ENCODE measurements around the gene FBN1. TPM values are rescaled to one million over a fixed set of nuclear protein-coding genes. Genes with fewer than 3 reads are reported as not detected.

FBN1 gene
- total and polyA plus RNA-seq, 7 donors = 7.7 to 40.6 (median 16.4) TPM

DNA sequence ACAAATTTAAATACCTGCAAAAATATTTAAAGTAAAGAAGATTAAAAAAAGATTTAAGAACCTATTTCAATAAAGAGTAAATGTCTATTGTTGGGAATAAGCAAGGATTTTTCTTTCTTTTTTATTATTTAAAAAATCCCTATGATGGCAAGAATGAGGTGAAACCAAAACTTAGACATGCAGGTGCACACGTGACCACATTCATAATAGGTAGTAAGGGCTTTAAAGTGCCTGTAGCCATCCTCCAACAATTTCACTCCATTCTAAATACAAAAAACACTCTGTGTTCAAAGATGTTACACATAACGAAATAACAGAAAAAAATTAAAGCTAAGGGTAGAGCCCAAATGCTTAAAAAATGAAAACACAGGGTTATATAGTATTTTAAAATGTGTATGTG, 74.0 kb downstream of the FBN1 start:
- Histone ChIP-seq H3K27ac (no peak overlapping the region), H3K27me3 (ENCODE audit: insufficient read depth in 3 of 3, low read length in 2 of 3) (no peaks in the 10 kb centered on the region), H3K36me3 (ENCODE audit: insufficient read depth in 1 of 2, low read depth in 1 of 2) (no peaks in the 10 kb centered on the region), H3K4me1 (no peaks in the 10 kb centered on the region), H3K4me3 (no peak overlapping the region), H3K9me3 (no peaks in the 10 kb centered on the region)
- intact Hi-C loops (cut with DNase I) = loop anchor here in 1 of 2 donors (5.0 kb wide), 1 partner anchor 49 kb away; no protein-coding TSS in a partner anchor
- ATAC-seq (no peak), DNase-seq (no peak)
- TF ChIP-seq, protein P1, sequence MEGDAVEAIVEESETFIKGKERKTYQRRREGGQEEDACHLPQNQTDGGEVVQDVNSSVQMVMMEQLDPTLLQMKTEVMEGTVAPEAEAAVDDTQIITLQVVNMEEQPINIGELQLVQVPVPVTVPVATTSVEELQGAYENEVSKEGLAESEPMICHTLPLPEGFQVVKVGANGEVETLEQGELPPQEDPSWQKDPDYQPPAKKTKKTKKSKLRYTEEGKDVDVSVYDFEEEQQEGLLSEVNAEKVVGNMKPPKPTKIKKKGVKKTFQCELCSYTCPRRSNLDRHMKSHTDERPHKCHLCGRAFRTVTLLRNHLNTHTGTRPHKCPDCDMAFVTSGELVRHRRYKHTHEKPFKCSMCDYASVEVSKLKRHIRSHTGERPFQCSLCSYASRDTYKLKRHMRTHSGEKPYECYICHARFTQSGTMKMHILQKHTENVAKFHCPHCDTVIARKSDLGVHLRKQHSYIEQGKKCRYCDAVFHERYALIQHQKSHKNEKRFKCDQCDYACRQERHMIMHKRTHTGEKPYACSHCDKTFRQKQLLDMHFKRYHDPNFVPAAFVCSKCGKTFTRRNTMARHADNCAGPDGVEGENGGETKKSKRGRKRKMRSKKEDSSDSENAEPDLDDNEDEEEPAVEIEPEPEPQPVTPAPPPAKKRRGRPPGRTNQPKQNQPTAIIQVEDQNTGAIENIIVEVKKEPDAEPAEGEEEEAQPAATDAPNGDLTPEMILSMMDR (IDR thresholded peaks at IDR 0.05) = no peak
- WGBS, 3 donors = 93 to 94% (median 94%) methylated on average over 2 of the region's 2 CpGs

DNA sequence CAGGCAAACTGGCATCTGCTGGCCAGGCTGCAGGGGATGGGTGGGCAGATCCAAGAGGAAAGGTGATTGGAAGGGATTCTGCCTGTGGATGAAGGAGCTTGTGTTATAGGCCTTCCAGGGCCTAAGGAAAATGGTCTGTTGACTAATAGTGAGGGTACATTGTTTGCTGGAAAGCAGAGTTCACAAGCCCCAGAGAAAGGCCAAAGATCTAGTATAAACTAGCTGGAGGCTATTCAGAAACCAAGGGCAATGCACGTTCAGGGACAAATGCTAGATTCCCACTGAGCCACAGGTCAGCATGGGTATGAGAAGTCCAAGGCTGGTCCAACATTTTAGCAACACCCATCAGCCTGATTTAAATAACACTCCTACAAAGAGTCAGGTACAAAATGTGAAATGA, 74.7 kb downstream of the FBN1 start:
- no peaks in the 10 kb centered on the region for H3K27me3 ChIP-seq (ENCODE audit: insufficient read depth in 3 of 3, low read length in 2 of 3)
- no peak for DNase-seq
- intact Hi-C loops (cut with DNase I) = loop anchor here in 1 of 2 donors (5.0 kb wide), 1 partner anchor 49 kb away; no protein-coding TSS in a partner anchor
- no peak for ATAC-seq
- TF ChIP-seq, protein P1 (IDR thresholded peaks at IDR 0.05) = no peak
- no peak overlapping the region for H3K4me3 ChIP-seq
- no peaks in the 10 kb centered on the region for H3K36me3 ChIP-seq (ENCODE audit: insufficient read depth in 1 of 2, low read depth in 1 of 2)
- 53 to 79% (median 72%) methylated on average over 1 of the region's 1 CpG for WGBS, 3 donors
- H3K9me3 ChIP-seq = no peaks in the 10 kb centered on the region
- H3K4me1 ChIP-seq = no peaks in the 10 kb centered on the region
- no peak overlapping the region for H3K27ac ChIP-seq

DNA sequence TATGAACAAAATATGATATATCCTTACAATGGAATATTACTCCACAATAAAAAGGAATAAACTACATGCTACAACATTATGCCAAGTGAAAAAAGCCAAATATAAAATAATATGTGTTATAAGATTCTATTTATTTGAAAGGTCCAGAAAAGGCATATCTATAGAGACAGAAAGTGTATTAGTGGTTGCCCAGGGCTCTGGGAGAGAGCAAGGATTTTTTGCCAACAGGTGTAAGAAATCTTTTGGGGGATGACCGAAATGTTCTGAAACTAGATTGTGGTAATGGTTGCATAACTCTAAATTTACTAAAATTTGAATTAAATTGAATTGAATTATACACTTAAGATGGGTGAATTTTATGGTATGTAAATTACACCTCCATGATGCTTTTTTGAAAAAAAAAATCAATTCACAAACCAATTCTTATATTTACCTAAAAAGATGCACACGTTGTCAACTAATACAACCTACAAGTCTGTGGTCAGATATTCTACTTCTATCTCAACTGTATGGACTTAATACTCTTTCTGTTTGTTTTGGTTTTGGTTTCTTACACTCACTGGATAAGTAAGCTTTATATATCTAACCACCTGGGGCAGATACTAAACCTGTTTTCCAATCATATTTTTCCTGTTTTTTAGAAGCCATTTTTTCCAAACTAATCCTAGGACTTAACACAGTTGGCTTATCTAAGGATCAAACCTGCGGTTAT, 75.8 kb downstream of the FBN1 start:
- Histone ChIP-seq H3K36me3 (ENCODE audit: insufficient read depth in 1 of 2, low read depth in 1 of 2) (no peaks in the 10 kb centered on the region), H3K27ac (no peak overlapping the region), H3K4me3 (no peak overlapping the region), H3K9me3 (no peaks in the 10 kb centered on the region), H3K4me1 (no peaks in the 10 kb centered on the region), H3K27me3 (ENCODE audit: insufficient read depth in 3 of 3, low read length in 2 of 3) (no peaks in the 10 kb centered on the region)
- intact Hi-C loops (cut with DNase I) = loop anchor here (5.0 to 10.0 kb wide), 2 partner anchors 47 to 545 kb away; no protein-coding TSS in a partner anchor
- DNase-seq (no peak), ATAC-seq (no peak)
- 77 to 93% (median 91%) methylated on average over 3 of the region's 3 CpGs for WGBS, 3 donors
- TF ChIP-seq, protein P1 (IDR thresholded peaks at IDR 0.05) = no peak

DNA sequence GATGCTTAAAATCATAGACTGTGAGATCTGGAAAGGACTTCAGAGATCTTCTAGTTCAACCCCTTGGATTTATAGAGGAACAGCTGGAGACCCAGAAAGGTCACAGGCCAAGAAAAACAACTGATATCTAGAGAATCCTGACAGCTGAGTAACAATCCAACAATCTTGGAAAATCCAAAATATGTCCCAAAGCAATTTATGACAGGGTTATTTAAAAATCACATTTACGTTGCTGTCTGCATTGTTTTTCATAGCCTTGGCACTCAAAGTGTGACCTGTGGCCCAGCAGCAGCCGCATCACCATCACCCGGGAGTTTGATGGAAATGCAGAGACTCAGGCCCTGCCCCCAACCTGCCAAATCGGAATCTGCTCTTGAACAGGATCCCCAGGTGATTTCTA, 78.8 kb downstream of the FBN1 start:
- no peak for ATAC-seq
- TF ChIP-seq, protein P1 (IDR thresholded peaks at IDR 0.05) = no peak
- WGBS, 3 donors = 21 to 48% (median 28%) methylated on average over 4 of the region's 4 CpGs
- Histone ChIP-seq H3K27me3 (ENCODE audit: insufficient read depth in 3 of 3, low read length in 2 of 3) (no peaks in the 10 kb centered on the region), H3K4me3 (no peak overlapping the region), H3K27ac (no peak overlapping the region), H3K9me3 (no peaks in the 10 kb centered on the region), H3K36me3 (ENCODE audit: insufficient read depth in 1 of 2, low read depth in 1 of 2) (no peaks in the 10 kb centered on the region), H3K4me1 (no peaks in the 10 kb centered on the region)
- intact Hi-C loops (cut with DNase I) = loop anchor here in 1 of 2 donors (10.0 kb wide), 1 partner anchor 542 kb away; no protein-coding TSS in a partner anchor
- no peak for DNase-seq
